SKM-1 (cell line): Measurements from ENCODE around the gene B4GALNT3.

Experiments used
- DNase-seq: peaks from one replicate; lab custom pipeline; 2025; ENCODE audit not compliant: unreplicated experiment; lab: John Stamatoyannopoulos, UW

Gene B4GALNT3

DNA sequence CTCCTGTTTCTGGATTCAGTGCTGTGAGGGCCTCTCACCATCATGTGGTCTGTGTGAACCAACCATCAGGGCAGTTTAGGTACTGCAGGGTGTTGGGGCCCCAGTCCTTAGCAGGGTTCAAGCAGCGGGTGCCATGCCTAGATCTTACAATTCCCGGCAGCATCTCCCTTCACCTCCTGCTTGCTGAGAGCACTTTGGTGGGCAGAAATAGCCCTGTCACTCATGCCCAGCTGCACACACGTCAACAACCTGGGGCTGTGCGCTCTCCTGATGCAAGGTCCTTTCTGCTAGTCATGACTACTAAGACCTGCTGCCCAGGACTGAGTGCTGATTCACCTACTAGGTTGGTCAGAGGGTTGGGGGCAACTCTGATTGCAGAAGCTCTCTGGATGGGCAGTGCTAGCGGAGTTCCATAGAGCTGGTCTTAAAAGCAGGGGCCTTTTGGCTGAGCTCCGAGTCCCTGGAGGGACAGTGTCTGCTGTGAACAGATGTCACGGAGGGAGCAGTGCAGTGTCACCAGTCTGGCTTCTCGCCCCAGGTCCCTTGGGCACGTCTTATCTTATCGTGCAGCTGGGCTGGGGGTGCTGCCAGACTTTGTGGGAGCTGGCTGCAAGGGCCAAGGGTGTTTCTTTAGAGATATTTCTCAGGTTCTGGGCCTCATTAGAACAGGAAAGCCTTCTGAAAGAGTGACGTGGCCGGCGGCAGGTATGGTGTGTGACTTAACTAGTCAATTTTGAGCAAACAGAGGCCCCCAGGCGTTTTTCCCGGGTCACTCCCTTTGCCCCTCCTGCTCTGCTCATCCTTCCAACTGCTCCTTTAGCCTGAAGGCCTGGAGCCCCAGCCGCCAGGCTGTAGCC lies 131.7 kb downstream of the B4GALNT3 start:
- DNase-seq, result no peak

DNA sequence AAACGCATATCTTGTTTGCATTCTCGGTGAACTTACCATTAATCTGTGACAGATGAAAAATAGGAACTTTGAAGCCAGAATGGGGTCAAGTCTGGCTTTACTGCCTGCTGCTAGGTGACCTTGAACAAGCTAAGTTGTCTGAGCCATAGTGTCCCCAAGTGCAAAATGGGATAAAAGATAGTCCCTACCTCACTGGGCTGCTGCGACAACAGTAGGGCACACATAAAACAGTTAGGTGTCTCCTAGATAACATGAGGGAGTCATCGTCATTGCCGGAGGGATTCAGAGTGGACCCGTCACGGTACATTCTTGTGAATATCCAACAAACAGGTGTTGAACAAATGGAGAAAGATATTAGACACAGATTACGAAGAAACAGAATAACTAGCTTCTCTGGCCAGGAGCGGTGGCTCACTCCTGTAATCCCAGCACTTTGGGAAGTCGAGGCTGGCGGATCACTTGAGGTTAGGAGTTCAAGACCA lies 132.3 kb downstream of the B4GALNT3 start:
- DNase-seq, result no peak

DNA sequence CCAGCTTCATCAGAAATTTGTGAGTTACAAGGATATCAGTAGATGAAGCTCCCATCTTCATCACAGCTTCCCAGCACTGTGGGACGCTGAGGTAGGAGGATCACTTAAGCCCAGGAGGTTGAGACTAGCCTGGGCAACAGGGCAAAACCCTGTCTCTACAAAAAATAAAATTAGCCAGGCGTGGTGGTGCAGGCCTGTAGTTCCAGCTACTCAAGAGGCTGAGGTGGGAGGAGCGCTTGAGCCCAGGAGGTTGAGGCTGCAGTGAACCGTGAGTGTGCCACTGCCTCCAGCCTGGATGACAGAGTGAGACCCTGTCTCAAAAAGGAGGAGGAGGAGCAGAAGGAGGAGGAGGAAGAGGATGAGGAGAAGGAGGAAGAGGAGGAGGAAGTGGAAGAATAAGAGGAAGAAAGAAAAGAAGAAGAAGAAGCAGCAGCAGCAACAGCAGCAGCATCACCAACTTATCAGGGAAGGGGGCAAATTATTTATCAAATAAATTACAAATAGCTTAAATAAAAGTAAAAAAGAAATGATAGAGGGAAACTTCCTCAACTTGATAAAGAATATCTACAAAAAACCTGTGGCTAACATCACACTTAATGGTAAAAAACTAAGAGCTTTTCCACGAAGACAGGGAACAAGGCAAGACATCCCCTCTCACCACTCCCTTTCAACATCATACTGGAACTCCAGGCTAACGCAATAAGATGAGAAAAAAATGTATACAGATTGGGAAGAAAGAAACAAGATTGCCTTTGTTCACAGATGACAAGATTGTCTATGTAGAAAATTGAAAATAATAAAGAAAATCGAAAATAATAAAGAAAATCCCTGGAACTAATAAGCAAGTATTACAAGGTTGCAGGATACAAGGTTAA lies 133.9 kb downstream of the B4GALNT3 start:
- no peak for DNase-seq

- no peak for DNase-seq
Measured at GRCh38 chr12:597926-598568, 138.3 kb downstream of the B4GALNT3 start.

DNA sequence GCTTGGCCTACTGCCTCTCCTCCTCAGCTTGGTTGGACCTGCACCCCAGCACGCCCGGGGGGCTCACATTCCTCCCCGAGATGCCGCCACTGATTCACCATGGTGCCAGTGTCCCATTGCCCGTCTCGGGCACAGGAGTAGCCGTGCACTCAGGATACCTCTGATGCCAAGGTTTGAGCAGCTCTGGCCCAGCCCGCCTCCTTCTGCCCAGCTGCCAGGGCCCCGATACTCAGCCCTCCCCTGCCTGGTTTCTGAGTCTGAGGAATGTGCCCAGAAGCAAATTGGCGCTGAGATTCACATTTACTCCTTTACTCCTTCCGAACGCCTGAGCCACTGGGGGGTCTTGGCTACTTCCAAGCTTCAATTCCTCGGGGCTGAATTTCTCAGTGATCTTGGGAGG lies 140.0 kb downstream of the B4GALNT3 start:
- DNase-seq, result no peak

DNA sequence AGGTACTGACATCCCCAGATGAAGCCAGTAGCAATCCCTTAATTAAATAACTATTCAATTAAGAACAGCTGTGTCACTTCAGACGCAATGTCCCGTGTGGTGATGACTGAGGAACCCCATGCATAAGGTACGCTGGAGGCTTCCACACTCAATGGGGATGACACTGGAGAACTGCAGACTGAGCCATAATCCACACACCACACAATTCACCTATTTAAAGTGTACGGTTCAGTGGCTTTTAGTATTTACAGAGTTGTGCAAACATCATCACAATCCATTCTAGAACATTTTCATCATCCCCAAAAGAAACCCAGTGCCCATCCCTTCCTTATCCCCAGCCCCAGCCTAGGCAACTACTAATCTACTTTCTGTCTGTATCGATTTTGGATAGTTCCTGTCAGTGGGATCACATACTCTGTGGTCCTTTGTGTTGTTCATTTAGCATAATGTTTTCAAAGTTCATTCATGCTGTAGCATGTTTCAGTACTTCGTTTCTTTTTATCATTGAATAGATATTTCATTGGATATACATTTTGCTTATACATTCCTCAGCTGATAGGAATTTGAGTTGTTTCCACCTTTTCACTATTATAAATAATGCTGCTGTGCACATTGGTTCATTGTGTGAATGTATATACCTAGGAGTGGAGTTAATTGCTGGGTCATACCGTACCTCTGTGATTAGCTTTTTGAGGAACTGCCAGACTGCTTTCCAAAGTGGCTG lies 142.4 kb downstream of the B4GALNT3 start:
- DNase-seq, result no peak

GRCh38 chr12:602700-603068 lies 142.9 kb downstream of the B4GALNT3 start:
- DNase-seq, result no peak

DNA sequence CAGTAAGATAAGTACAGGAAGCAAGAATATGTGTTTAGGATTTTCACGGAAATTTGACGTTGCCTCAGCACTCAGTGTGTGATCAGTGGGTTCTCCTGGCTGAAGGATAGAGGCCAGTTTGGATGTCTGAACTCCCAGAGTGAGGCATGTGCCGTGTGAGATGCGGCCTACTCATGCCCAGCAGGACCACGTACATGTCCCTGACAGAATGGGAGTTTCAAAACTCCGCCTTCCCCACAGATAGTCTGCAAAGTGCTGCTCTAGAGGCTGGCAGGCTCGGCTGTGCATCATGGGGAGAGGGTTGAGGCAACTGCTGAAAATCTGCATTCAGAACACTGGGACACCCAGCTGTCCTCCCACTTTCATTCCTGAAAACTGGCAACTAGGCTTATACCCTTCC lies 145.2 kb downstream of the B4GALNT3 start:
- DNase-seq, result no peak

DNA sequence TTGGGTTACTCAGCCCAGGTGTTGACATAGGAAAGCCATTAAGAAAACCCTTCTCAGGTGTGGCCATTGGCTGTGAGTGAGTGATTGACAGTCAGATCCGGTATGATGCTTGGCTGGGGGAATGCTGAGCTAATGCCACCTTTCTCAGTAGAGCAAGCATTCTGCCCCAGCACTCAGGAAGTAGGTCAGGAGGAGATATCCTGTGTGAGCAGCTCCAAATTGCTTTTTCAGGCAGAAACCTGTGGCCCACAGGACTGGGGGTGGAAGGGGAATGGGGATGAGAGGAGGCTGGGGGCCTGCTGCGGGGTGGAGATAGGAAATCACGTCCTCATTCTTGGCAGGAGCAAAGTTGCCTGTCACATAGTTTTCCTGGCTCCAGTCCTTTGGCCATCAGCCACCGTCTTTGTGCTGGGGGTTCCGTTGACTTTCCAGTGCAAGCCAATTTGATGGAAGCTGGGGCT lies 147.8 kb downstream of the B4GALNT3 start:
- no peak for DNase-seq

DNA sequence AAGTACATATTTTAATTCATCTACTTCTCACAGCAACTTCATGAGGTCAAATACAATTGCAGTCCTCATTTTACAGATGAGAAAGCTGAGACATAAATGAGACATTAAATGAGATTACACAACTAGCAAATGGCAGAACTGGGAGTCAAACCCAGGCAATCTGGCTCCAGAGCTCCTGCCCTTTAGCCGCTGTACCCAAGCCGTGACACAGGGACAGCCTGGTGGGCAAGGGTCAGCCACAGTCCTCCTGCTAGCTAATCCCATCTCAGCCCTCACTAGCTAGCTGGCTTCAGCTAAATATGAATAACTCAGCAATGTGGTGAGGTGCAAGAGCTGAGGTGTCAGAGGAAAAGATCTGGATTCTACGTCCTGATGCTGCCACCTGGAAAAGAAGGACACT lies 148.7 kb downstream of the B4GALNT3 start:
- no peak for DNase-seq

DNA sequence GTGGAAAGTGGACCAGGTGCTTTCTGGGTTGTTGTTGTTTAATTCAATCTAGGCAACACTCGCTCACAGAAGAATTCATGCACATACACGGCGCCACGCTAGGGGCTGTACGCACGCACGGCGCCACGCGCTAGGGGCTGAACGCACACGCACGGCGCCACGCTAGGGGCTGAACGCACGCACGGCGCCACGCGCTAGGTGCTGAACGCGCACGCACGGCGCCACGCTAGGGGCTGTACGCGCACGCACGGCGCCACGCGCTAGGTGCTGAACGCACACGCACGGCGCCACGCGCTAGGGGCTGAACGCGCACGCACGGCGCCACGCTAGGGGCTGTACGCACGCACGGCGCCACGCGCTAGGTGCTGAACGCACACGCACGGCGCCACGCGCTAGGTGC lies 149.2 kb downstream of the B4GALNT3 start:
- no peak for DNase-seq

DNA sequence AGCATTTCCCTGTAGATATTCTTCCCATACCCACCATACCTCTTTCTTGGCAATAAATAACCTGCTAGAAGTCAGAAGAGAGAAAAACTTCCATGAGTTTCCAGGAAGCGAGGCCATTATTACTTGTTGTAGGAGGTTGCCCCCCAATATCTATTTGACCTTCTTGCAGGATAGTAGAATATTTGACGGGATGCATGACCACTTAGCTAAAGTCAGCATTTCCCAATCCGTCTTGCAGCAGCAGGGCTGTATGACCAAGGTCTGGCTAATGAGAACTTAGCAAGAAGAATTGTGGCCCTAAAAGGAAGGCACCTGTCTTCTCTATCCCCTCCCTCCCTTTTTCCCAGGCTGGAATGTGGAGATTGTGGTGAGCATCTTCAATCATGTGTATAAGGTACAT lies 152.0 kb downstream of the B4GALNT3 start:
- no peak for DNase-seq

DNA sequence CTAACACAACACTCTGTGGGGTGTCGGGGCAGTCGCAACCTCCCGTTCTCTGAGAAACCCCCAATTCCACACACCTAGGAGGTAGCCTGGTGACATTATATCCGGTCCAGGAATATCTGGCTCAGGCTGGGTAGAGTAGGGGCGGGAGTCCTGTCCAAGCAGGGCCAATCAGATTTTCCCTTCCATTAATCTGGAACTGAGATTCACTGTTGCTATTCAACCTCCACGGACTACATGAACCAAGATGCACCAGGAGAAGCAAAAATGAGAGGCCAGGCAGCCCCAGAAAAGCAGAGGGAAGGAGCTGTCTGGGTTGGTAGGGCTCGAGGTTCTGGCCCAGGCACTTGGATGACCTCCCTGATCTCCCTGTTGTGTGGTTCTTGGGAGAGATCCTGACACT lies 152.6 kb downstream of the B4GALNT3 start:
- no peak for DNase-seq

- no peak for DNase-seq
Measured at GRCh38 chr12:612886-613285, 153.1 kb downstream of the B4GALNT3 start.
